SU-DHL-6 (cell line): Measurements from ENCODE around the gene SPCS1.

Experiments
- CTCF ChIP-seq: fragments of 200-600 bp; sonication (generic); IDR thresholded peaks from one replicate; pipeline ENCODE4 v1.5.1; 2017; ENCODE audit warnings: antibody characterized with exemption, mild to moderate bottlenecking, low read length, moderate library complexity; ENCODE audit not compliant: insufficient read depth, poor library complexity, severe bottlenecking
- EZH2phosphoT487 ChIP-seq: fragments of 200-600 bp; sonication (generic), shearing (Covaris generic); conservative IDR thresholded peaks from 2 replicates; pipeline ENCODE4 v1.6.1; 2018; ENCODE audit warnings: mild to moderate bottlenecking, antibody characterized with exemption, low read length, moderate library complexity, mixed read lengths

GRCh38 chr3:52704611-52705437 is 1.1 kb upstream of the SPCS1 start:
- no peak for TF ChIP-seq CTCF
- TF ChIP-seq EZH2phosphoT487, result no peak
